WTC11 (cell line): ENCODE measurements around the gene MTMR4. TPM values are rescaled to one million over a fixed set of nuclear protein-coding genes. Genes with fewer than 3 reads are reported as not detected.

Source experiments
- ATAC-seq: fragments of 200-7000 bp; cut with Tn5 transposase; 2 replicates; pipeline ENCODE4 v1.10.0; 2021; ENCODE audit warnings: mild to moderate bottlenecking, moderate library complexity
- CTCF ChIA-PET: fragments of 300-600 bp; sonication (Branson Sonifier 250); formaldehyde crosslinking; loops from one replicate; lab custom pipeline; 2021; ENCODE audit warnings: antibody characterized with exemption; lab: Charles Lee
- POLR2A ChIA-PET: fragments of 350-600 bp; sonication (Branson Sonifier 250); formaldehyde crosslinking; loops from one replicate; lab custom pipeline; 2021; ENCODE audit warnings: antibody characterized with exemption; lab: Charles Lee
- DNase-seq: peaks from one replicate; pipeline ENCODE4 v3.0.0; 2021; ENCODE audit warnings: low spot score
- H3K27ac Mint-ChIP-seq: 2 replicates; pipeline ENCODE4 v1.8.0; 2021; ENCODE audit warnings: mixed read lengths
- H3K27me3 Mint-ChIP-seq: 2 replicates; pipeline ENCODE4 v1.8.0; 2021; ENCODE audit warnings: low read depth, mild to moderate bottlenecking, moderate library complexity, mixed read lengths
- H3K36me3 Mint-ChIP-seq: 2 replicates; pipeline ENCODE4 v1.8.0; 2021; ENCODE audit warnings: mixed read lengths
- H3K4me1 Mint-ChIP-seq: 2 replicates; pipeline ENCODE4 v1.8.0; 2022; ENCODE audit warnings: mixed read lengths
- H3K4me3 Mint-ChIP-seq: 2 replicates; pipeline ENCODE4 v1.8.0; 2021; ENCODE audit warnings: mild to moderate bottlenecking, moderate library complexity, mixed read lengths
- H3K9me3 Mint-ChIP-seq: 2 replicates; pipeline ENCODE4 v1.8.0; 2021; ENCODE audit warnings: mixed read lengths
- ESRRA ChIP-seq: sonication (generic); formaldehyde crosslinking; IDR thresholded peaks from 2 replicates; pipeline ENCODE4 v1.8.1; 2022; ENCODE audit warnings: mild to moderate bottlenecking, missing genetic modification reagents, borderline replicate concordance
- FOXJ3 ChIP-seq: sonication (generic); formaldehyde crosslinking; IDR thresholded peaks from 2 replicates; pipeline ENCODE4 v1.9.0; 2021; ENCODE audit warnings: missing genetic modification reagents, mild to moderate bottlenecking, borderline replicate concordance
- FOXP4 ChIP-seq: sonication (generic); formaldehyde crosslinking; IDR thresholded peaks from 2 replicates; pipeline ENCODE4 v1.8.0; 2022; ENCODE audit warnings: mild to moderate bottlenecking, missing genetic modification reagents
- GTF2I ChIP-seq: fragments of 250-450 bp; sonication (Bioruptor Pico); conservative IDR thresholded peaks from 2 replicates; pipeline ENCODE4 v1.4.0; 2021; ENCODE audit warnings: mild to moderate bottlenecking
- HMGXB4 ChIP-seq: sonication (generic); formaldehyde crosslinking; IDR thresholded peaks from 2 replicates; pipeline ENCODE4 v1.8.1; 2023; ENCODE audit warnings: mild to moderate bottlenecking, moderate library complexity, missing genetic modification reagents
- KAT7 ChIP-seq: sonication (generic); formaldehyde crosslinking; IDR thresholded peaks from 2 replicates; pipeline ENCODE4 v1.8.1; 2023; ENCODE audit warnings: missing genetic modification reagents, mild to moderate bottlenecking, borderline replicate concordance
- SP1 ChIP-seq: sonication (generic); formaldehyde crosslinking; conservative IDR thresholded peaks from 2 replicates; pipeline ENCODE4 v1.8.1; 2022; ENCODE audit warnings: missing genetic modification reagents
- TCF7 ChIP-seq: sonication (generic); formaldehyde crosslinking; IDR thresholded peaks from 2 replicates; pipeline ENCODE4 v1.8.0; 2022; ENCODE audit warnings: mild to moderate bottlenecking, low read depth, missing genetic modification reagents, moderate library complexity
- TEAD1 ChIP-seq: sonication (generic); formaldehyde crosslinking; IDR thresholded peaks from 2 replicates; pipeline ENCODE4 v1.8.0; 2022; ENCODE audit warnings: mild to moderate bottlenecking, missing genetic modification reagents
- ZNF121 ChIP-seq: sonication (generic); formaldehyde crosslinking; IDR thresholded peaks from 2 replicates; pipeline ENCODE4 v1.8.0; 2023; ENCODE audit warnings: missing genetic modification reagents
- ZNF219 ChIP-seq: sonication (generic); formaldehyde crosslinking; IDR thresholded peaks from 2 replicates; pipeline ENCODE4 v1.8.0; 2023; ENCODE audit warnings: missing genetic modification reagents, mild to moderate bottlenecking, borderline replicate concordance
- ZNF263 ChIP-seq: sonication (generic); formaldehyde crosslinking; IDR thresholded peaks from 2 replicates; pipeline ENCODE4 v1.8.1; 2022; ENCODE audit warnings: low read depth, mild to moderate bottlenecking, moderate library complexity, missing genetic modification reagents
- ZNF416 ChIP-seq: fragments of 250-450 bp; sonication (Bioruptor Pico); IDR thresholded peaks from 2 replicates; pipeline ENCODE4 v1.9.0; 2021; ENCODE audit warnings: mild to moderate bottlenecking, inconsistent platforms
- total RNA-seq: library from RNA; stranded (reverse); gene quantifications from 3 replicates; pipeline ENCODE4 v1.2.3, GENCODE V29; 2021
- TF ChIP-seq, protein P1 (sequence below): sonication (generic); formaldehyde crosslinking; IDR thresholded peaks from 2 replicates; pipeline ENCODE4 v1.8.0; 2022; ENCODE audit warnings: missing genetic modification reagents
- TF ChIP-seq, protein P2 (sequence below): sonication (generic); formaldehyde crosslinking; IDR thresholded peaks from 2 replicates; pipeline ENCODE4 v1.8.1; 2022; ENCODE audit warnings: low read depth, missing genetic modification reagents, borderline replicate concordance
- TF ChIP-seq, protein P3 (sequence below): sonication (generic); formaldehyde crosslinking; IDR thresholded peaks from 2 replicates; pipeline ENCODE4 v1.8.0; 2023; ENCODE audit warnings: missing genetic modification reagents

MTMR4 gene
- total RNA-seq, 1 experiment from 2014 or later, result 30.8 TPM

DNA sequence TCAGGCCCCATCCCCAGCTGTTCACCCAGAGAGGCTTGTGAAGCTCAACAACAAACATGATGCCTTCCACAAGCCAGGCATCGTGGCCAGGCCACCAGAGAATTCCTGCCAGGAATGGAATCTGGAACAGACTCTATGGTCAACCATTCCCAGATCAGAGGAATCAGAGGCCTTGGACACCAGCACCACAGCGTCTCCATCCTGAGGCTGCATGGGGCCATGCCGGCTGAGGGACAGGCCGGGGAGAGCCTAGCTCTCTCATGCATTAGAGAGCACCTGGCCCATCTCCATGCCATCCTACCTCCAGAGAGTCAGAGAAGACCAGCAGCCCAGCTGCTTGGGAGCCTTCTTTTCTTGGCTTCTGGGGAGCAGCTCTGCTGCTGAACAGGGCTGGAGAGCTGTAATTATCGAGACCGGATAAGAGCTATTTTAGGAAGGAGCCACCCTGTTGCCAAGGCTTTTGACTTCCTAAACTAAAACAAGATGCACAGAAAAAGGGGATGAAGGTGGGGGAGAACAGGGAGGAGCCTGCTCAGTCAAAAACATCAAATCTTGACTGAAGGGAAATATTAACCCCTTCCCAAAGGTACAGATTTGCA lies 24.5 kb upstream of the MTMR4 start (continued):
- TF ChIP-seq, protein P1, sequence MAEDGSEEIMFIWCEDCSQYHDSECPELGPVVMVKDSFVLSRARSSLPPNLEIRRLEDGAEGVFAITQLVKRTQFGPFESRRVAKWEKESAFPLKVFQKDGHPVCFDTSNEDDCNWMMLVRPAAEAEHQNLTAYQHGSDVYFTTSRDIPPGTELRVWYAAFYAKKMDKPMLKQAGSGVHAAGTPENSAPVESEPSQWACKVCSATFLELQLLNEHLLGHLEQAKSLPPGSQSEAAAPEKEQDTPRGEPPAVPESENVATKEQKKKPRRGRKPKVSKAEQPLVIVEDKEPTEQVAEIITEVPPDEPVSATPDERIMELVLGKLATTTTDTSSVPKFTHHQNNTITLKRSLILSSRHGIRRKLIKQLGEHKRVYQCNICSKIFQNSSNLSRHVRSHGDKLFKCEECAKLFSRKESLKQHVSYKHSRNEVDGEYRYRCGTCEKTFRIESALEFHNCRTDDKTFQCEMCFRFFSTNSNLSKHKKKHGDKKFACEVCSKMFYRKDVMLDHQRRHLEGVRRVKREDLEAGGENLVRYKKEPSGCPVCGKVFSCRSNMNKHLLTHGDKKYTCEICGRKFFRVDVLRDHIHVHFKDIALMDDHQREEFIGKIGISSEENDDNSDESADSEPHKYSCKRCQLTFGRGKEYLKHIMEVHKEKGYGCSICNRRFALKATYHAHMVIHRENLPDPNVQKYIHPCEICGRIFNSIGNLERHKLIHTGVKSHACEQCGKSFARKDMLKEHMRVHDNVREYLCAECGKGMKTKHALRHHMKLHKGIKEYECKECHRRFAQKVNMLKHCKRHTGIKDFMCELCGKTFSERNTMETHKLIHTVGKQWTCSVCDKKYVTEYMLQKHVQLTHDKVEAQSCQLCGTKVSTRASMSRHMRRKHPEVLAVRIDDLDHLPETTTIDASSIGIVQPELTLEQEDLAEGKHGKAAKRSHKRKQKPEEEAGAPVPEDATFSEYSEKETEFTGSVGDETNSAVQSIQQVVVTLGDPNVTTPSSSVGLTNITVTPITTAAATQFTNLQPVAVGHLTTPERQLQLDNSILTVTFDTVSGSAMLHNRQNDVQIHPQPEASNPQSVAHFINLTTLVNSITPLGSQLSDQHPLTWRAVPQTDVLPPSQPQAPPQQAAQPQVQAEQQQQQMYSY (CRISPR knock-in tag), result no peak
- TF ChIP-seq KAT7 (no peak), ZNF416 (no peak), FOXJ3 (CRISPR knock-in tag) (no peak), GTF2I (no peak), HMGXB4 (CRISPR knock-in tag) (no peak), ESRRA (CRISPR knock-in tag) (no peak)
- TF ChIP-seq, protein P2, sequence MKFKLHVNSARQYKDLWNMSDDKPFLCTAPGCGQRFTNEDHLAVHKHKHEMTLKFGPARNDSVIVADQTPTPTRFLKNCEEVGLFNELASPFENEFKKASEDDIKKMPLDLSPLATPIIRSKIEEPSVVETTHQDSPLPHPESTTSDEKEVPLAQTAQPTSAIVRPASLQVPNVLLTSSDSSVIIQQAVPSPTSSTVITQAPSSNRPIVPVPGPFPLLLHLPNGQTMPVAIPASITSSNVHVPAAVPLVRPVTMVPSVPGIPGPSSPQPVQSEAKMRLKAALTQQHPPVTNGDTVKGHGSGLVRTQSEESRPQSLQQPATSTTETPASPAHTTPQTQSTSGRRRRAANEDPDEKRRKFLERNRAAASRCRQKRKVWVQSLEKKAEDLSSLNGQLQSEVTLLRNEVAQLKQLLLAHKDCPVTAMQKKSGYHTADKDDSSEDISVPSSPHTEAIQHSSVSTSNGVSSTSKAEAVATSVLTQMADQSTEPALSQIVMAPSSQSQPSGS (CRISPR knock-in tag), result no peak

GRCh38 chr17:58537266-58537665 lies 22.8 kb upstream of the MTMR4 start:
- Mint-ChIP-seq H3K9me3 (no peaks in the 10 kb centered on the region), H3K36me3 (no peaks in the 10 kb centered on the region), H3K27me3 (peaks cover 39% of the 10 kb centered on the region), H3K27ac (no peak overlapping the region), H3K4me1 (peaks cover 28% of the 10 kb centered on the region), H3K4me3 (no peak overlapping the region)
- ChIA-PET CTCF (interaction anchor here (1.2 to 1.5 kb wide), 2 partner anchors 9 to 17 kb away, joined by 3 to 5 read pairs; no protein-coding TSS in a partner anchor), POLR2A (no interaction called here)
- TF ChIP-seq ZNF263 (CRISPR knock-in tag) (no peak), ZNF121 (CRISPR knock-in tag) (no peak), ZNF219 (no peak), FOXP4 (no peak), TEAD1 (CRISPR knock-in tag) (no peak), TCF7 (CRISPR knock-in tag) (no peak)
- no peak for ATAC-seq
- DNase-seq, result no peak

- no peak overlapping the region for H3K27ac Mint-ChIP-seq
- peaks cover 39% of the 10 kb centered on the region for H3K27me3 Mint-ChIP-seq
- no peaks in the 10 kb centered on the region for H3K9me3 Mint-ChIP-seq
- H3K4me3 Mint-ChIP-seq, result no peak overlapping the region
- no peak for DNase-seq
- POLR2A ChIA-PET, result no interaction called here
- H3K36me3 Mint-ChIP-seq, result no peaks in the 10 kb centered on the region
- TF ChIP-seq SP1, result no peak
- TF ChIP-seq, protein P3, sequence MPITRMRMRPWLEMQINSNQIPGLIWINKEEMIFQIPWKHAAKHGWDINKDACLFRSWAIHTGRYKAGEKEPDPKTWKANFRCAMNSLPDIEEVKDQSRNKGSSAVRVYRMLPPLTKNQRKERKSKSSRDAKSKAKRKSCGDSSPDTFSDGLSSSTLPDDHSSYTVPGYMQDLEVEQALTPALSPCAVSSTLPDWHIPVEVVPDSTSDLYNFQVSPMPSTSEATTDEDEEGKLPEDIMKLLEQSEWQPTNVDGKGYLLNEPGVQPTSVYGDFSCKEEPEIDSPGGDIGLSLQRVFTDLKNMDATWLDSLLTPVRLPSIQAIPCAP, result no peak
- TF ChIP-seq, all 79 proteins: peak for 0
- H3K4me1 Mint-ChIP-seq, result peaks cover 22% of the 10 kb centered on the region
- ATAC-seq, result no peak
- CTCF ChIA-PET, result interaction anchor here (1.2 to 1.5 kb wide), 3 partner anchors 9 to 16 kb away, joined by 3 to 6 read pairs (median 5); no protein-coding TSS in a partner anchor
Measured at GRCh38 chr17:58536542-58536941, 22.1 kb upstream of the MTMR4 start.
